H9 (cell line): ENCODE measurements around the gene CTSA. TPM values are rescaled to one million over a fixed set of nuclear protein-coding genes. Genes with fewer than 3 reads are reported as not detected.

ENCODE experiments used
- DNase-seq: peaks from one replicate; pipeline ENCODE4 v3.0.0-alpha.2; 2017
- H2AFZ ChIP-seq: one replicate; pipeline ENCODE4 v1.6.1; 2013; ENCODE audit warnings: mild to moderate bottlenecking, low read length, control low read depth, moderate library complexity
- H2AK5ac ChIP-seq: 2 replicates; pipeline ENCODE4 v1.6.1; 2013; ENCODE audit warnings: low read length, control low read depth, mixed read lengths; ENCODE audit not compliant: insufficient read length
- H2BK120ac ChIP-seq: one replicate; pipeline ENCODE4 v1.6.1; 2013; ENCODE audit warnings: low read depth, mild to moderate bottlenecking, low read length, control low read depth, inconsistent platforms; ENCODE audit not compliant: poor library complexity, severe bottlenecking
- H2BK12ac ChIP-seq: 2 replicates; pipeline ENCODE4 v1.6.1; 2013; ENCODE audit warnings: low read length, control low read depth, mixed read lengths, low read depth; ENCODE audit not compliant: insufficient read length
- H2BK15ac ChIP-seq: 2 replicates; pipeline ENCODE4 v1.6.1; 2013; ENCODE audit warnings: low read depth, low read length, control low read depth
- H2BK20ac ChIP-seq: one replicate; pipeline ENCODE4 v1.6.1; 2013; ENCODE audit warnings: low read depth, mild to moderate bottlenecking, low read length, control low read depth, inconsistent platforms; ENCODE audit not compliant: poor library complexity, severe bottlenecking
- H2BK5ac ChIP-seq: 2 replicates; pipeline ENCODE4 v1.6.1; 2013; ENCODE audit warnings: low read length, control low read depth, mixed read lengths; ENCODE audit not compliant: insufficient read length
- H3K14ac ChIP-seq: 2 replicates; pipeline ENCODE4 v1.6.1; 2013; ENCODE audit warnings: low read length, control low read depth; ENCODE audit not compliant: insufficient read depth
- H3K18ac ChIP-seq: 2 replicates; pipeline ENCODE4 v1.6.1; 2013; ENCODE audit warnings: low read depth, mild to moderate bottlenecking, mixed read lengths, low read length, control low read depth; ENCODE audit not compliant: insufficient read length
- H3K23ac ChIP-seq: 2 replicates; pipeline ENCODE4 v1.6.1; 2013; ENCODE audit warnings: low read length, control low read depth, mixed read lengths, low read depth; ENCODE audit not compliant: insufficient read length
- H3K23me2 ChIP-seq: 2 replicates; pipeline ENCODE4 v1.6.1; 2013; ENCODE audit warnings: low read depth, mild to moderate bottlenecking, mixed read lengths, low read length, control low read depth; ENCODE audit not compliant: insufficient read length, poor library complexity, severe bottlenecking
- H3K27ac ChIP-seq: 2 replicates; pipeline ENCODE4 v1.5.1; 2013; ENCODE audit warnings: low read length, control low read depth, mixed read lengths, low read depth; ENCODE audit not compliant: insufficient read length
- H3K27me3 ChIP-seq: 2 replicates; pipeline ENCODE4 v1.6.1; 2013; ENCODE audit warnings: low read length, control low read depth, inconsistent platforms; ENCODE audit not compliant: insufficient read depth
- H3K4ac ChIP-seq: 2 replicates; pipeline ENCODE4 v1.6.1; 2013; ENCODE audit warnings: low read depth, mild to moderate bottlenecking, control low read depth, inconsistent platforms, low read length, moderate library complexity
- H3K4me1 ChIP-seq: 2 replicates; pipeline ENCODE4 v1.6.1; 2013; ENCODE audit warnings: low read length, control low read depth, inconsistent platforms; ENCODE audit not compliant: insufficient read depth
- H3K4me2 ChIP-seq: 2 replicates; pipeline ENCODE4 v1.6.1; 2013; ENCODE audit warnings: low read length, control low read depth, mixed read lengths; ENCODE audit not compliant: insufficient read length, insufficient read depth
- H3K56ac ChIP-seq: 2 replicates; pipeline ENCODE4 v1.6.1; 2013; ENCODE audit warnings: low read depth, mild to moderate bottlenecking, mixed read lengths, low read length, control low read depth; ENCODE audit not compliant: insufficient read length
- H3K79me1 ChIP-seq: 2 replicates; pipeline ENCODE4 v1.6.1; 2013; ENCODE audit warnings: low read depth, mild to moderate bottlenecking, moderate library complexity, low read length, control low read depth, inconsistent platforms; ENCODE audit not compliant: insufficient read depth, poor library complexity, severe bottlenecking
- H3K79me2 ChIP-seq: 2 replicates; pipeline ENCODE4 v1.6.1; 2013; ENCODE audit warnings: low read length, control low read depth, inconsistent platforms; ENCODE audit not compliant: insufficient read depth
- H3K9ac ChIP-seq: 2 replicates; pipeline ENCODE4 v1.6.1; 2013; ENCODE audit warnings: low read length, control low read depth, mixed read lengths; ENCODE audit not compliant: insufficient read length; ENCODE audit errors: extremely low read depth
- H3K9me3 ChIP-seq: one replicate; pipeline ENCODE4 v1.6.1; 2013; ENCODE audit warnings: low read depth, low read length, inconsistent platforms; ENCODE audit not compliant: control insufficient read depth
- H3T11ph ChIP-seq: one replicate; pipeline ENCODE4 v1.6.1; 2013; ENCODE audit warnings: mild to moderate bottlenecking, low read length, control low read depth, inconsistent platforms
- H4K20me1 ChIP-seq: one replicate; pipeline ENCODE4 v1.6.1; 2013; ENCODE audit not compliant: control insufficient read depth, insufficient read length, insufficient read depth
- H4K5ac ChIP-seq: 2 replicates; pipeline ENCODE4 v1.6.1; 2013; ENCODE audit warnings: low read depth, mild to moderate bottlenecking, mixed read lengths, low read length, control low read depth; ENCODE audit not compliant: insufficient read length
- H4K8ac ChIP-seq: replicated peaks from 2 replicates; pipeline ENCODE4 v1.6.1; 2013; ENCODE audit warnings: low read length, control low read depth, mixed read lengths, low read depth; ENCODE audit not compliant: insufficient read length
- H4K91ac ChIP-seq: 2 replicates; pipeline ENCODE4 v1.6.1; 2013; ENCODE audit warnings: low read depth, mild to moderate bottlenecking, moderate library complexity, mixed read lengths, low read length, control low read depth; ENCODE audit not compliant: insufficient read length
- H3K27ac Mint-ChIP-seq, 3 experiments: 2 replicates in 2 of 3; 3 replicates in 1 of 3; pipeline ENCODE4 v1.8.0; 2020 to 2021; ENCODE audit warnings: mixed read lengths in 3 of 3, mild to moderate bottlenecking in 1 of 3, moderate library complexity in 1 of 3
- H3K27me3 Mint-ChIP-seq: 2 replicates; pipeline ENCODE4 v1.8.0; 2021; ENCODE audit warnings: low read depth, mild to moderate bottlenecking, moderate library complexity, mixed read lengths
- H3K36me3 Mint-ChIP-seq, 3 experiments: 2 replicates in 2 of 3; 3 replicates in 1 of 3; pipeline ENCODE4 v1.8.0; 2020 to 2021; ENCODE audit warnings: low read depth in 3 of 3, mixed read lengths in 3 of 3; ENCODE audit not compliant: insufficient read depth in 1 of 3
- H3K4me1 Mint-ChIP-seq, 2 experiments: 2 replicates each; pipeline ENCODE4 v1.8.0; 2020; ENCODE audit warnings: mixed read lengths in 2 of 2
- H3K4me3 Mint-ChIP-seq, 2 experiments: 2 replicates in 1 of 2; 3 replicates in 1 of 2; pipeline ENCODE4 v1.8.0; 2020 to 2021; ENCODE audit warnings: mild to moderate bottlenecking in 2 of 2, mixed read lengths in 2 of 2, moderate library complexity in 1 of 2
- H3K9me3 Mint-ChIP-seq, 2 experiments: 2 replicates in 1 of 2; 3 replicates in 1 of 2; pipeline ENCODE4 v1.8.0; 2020; ENCODE audit warnings: mild to moderate bottlenecking in 2 of 2, mixed read lengths in 2 of 2, moderate library complexity in 1 of 2
- WGBS: extraction: QIAGEN DNeasy Blood & Tissue Kit; methylation state at CpG from one replicate; pipeline ENCODE4 v1.1.7; 2013; ENCODE audit warnings: missing lambda C conversion rate, low lambda C conversion rate, mixed read lengths; ENCODE audit not compliant: insufficient read length; ENCODE audit errors: extremely low coverage; 5-methylcytosine and 5-hydroxymethylcytosine counted together
- total RNA-seq: library from RNA; stranded (reverse); gene quantifications from 2 replicates; pipeline ENCODE4 v1.2.1, GENCODE V29; 2021
- TF ChIP-seq, protein P1 (sequence below): fragments of 200-600 bp; sonication (generic); conservative IDR thresholded peaks from 3 replicates; pipeline ENCODE4 v1.8.0; 2021; ENCODE audit warnings: antibody characterized with exemption, mild to moderate bottlenecking

Gene CTSA
- total RNA-seq, 1 experiment from 2014 or later: 64.4 TPM

DNA sequence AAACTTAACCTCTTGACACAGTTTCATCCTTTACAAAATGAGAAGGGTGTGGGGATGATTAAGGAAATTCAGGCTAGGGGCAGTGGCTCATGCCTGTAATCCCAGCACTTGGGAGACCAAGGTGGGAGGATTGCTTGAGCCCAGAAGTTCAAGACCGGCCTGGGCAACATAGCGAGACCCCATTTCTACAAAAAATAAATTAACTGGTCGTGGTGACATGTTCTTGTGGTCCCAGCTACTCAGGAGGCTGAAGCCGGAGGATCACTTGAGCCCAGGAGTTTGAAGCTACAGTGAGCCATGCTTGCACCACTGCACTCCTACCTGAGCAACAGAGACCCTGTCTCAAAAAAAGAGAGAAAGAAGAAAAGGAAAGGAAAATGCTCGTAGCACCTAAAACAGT is 24.7 kb upstream of the CTSA start:
- no peak overlapping the region for H2BK15ac ChIP-seq
- H3K9me3 ChIP-seq: no peaks in the 10 kb centered on the region
- no peak overlapping the region for H2AK5ac ChIP-seq
- Mint-ChIP-seq H3K27ac (no peak overlapping the region; a peak in 1 of 7 replicates), H3K27me3 (no peaks in the 10 kb centered on the region), H3K4me3 (no peak overlapping the region), H3K36me3 (peaks cover 0 to 4% (median 0%) of the 10 kb centered on the region in 3 experiments; a peak in 1 of 7 replicates), H3K9me3 (no peaks in the 10 kb centered on the region), H3K4me1 (no peaks in the 10 kb centered on the region)
- no peak overlapping the region for H3K23ac ChIP-seq
- H3K23me2 ChIP-seq: no peaks in the 10 kb centered on the region
- no peaks in the 10 kb centered on the region for H4K20me1 ChIP-seq
- TF ChIP-seq, protein P1, sequence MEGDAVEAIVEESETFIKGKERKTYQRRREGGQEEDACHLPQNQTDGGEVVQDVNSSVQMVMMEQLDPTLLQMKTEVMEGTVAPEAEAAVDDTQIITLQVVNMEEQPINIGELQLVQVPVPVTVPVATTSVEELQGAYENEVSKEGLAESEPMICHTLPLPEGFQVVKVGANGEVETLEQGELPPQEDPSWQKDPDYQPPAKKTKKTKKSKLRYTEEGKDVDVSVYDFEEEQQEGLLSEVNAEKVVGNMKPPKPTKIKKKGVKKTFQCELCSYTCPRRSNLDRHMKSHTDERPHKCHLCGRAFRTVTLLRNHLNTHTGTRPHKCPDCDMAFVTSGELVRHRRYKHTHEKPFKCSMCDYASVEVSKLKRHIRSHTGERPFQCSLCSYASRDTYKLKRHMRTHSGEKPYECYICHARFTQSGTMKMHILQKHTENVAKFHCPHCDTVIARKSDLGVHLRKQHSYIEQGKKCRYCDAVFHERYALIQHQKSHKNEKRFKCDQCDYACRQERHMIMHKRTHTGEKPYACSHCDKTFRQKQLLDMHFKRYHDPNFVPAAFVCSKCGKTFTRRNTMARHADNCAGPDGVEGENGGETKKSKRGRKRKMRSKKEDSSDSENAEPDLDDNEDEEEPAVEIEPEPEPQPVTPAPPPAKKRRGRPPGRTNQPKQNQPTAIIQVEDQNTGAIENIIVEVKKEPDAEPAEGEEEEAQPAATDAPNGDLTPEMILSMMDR: no peak
- H3K4me1 ChIP-seq: no peaks in the 10 kb centered on the region
- no peak overlapping the region for H4K5ac ChIP-seq
- no peak overlapping the region for H2BK12ac ChIP-seq
- H2BK20ac ChIP-seq: no peak overlapping the region
- H3T11ph ChIP-seq: no peak overlapping the region
- H3K79me1 ChIP-seq: no peaks in the 10 kb centered on the region
- no peak overlapping the region for H2BK5ac ChIP-seq
- no peak overlapping the region for H3K18ac ChIP-seq
- H4K91ac ChIP-seq: no peak overlapping the region
- H3K27me3 ChIP-seq: no peaks in the 10 kb centered on the region
- no CpG with 5 or more reads among the region's 5 CpGs for WGBS
- no peak for DNase-seq
- H3K9ac ChIP-seq: no peak overlapping the region
- no peaks in the 10 kb centered on the region for H3K79me2 ChIP-seq
- H3K4me2 ChIP-seq: no peak overlapping the region
- H3K4ac ChIP-seq: no peak overlapping the region
- no peak overlapping the region for H4K8ac ChIP-seq
- H2AFZ ChIP-seq: no peak overlapping the region
- no peak overlapping the region for H2BK120ac ChIP-seq
- H3K14ac ChIP-seq: no peak overlapping the region
- H3K27ac ChIP-seq: no peak overlapping the region
- H3K56ac ChIP-seq: no peak overlapping the region
